Measurements from ENCODE around the gene MOB2.

MOB2 gene

DNA sequence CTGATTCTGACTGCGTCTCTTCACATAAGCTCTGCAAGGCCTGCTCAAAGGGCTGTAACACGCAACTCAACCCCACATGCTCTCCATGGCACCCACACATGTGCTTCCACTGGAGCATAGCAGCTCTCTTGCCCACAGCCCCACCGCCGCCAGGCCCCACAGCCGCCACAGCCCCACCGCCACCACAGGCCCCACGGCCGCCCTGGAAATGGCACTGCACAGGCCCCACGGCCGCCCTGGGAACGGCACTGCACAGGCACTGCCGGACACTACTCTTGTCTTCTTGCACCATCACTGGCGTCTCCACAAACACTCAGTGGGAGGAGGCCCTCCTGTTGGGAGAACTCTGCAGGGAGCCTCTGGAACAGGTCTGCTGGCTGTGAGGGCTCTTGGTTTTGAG is 8.6 kb downstream of the MOB2 start:
- DNase-seq (ENCODE audit: low read depth) = no peak
- TF ChIP-seq, protein P1, sequence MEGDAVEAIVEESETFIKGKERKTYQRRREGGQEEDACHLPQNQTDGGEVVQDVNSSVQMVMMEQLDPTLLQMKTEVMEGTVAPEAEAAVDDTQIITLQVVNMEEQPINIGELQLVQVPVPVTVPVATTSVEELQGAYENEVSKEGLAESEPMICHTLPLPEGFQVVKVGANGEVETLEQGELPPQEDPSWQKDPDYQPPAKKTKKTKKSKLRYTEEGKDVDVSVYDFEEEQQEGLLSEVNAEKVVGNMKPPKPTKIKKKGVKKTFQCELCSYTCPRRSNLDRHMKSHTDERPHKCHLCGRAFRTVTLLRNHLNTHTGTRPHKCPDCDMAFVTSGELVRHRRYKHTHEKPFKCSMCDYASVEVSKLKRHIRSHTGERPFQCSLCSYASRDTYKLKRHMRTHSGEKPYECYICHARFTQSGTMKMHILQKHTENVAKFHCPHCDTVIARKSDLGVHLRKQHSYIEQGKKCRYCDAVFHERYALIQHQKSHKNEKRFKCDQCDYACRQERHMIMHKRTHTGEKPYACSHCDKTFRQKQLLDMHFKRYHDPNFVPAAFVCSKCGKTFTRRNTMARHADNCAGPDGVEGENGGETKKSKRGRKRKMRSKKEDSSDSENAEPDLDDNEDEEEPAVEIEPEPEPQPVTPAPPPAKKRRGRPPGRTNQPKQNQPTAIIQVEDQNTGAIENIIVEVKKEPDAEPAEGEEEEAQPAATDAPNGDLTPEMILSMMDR (IDR thresholded peaks at IDR 0.05; ENCODE audit: control insufficient read depth, extremely low read depth, insufficient read depth) = no peak
- no peak overlapping the region for H3K4me3 ChIP-seq (ENCODE audit: low read depth, low read length)

DNA sequence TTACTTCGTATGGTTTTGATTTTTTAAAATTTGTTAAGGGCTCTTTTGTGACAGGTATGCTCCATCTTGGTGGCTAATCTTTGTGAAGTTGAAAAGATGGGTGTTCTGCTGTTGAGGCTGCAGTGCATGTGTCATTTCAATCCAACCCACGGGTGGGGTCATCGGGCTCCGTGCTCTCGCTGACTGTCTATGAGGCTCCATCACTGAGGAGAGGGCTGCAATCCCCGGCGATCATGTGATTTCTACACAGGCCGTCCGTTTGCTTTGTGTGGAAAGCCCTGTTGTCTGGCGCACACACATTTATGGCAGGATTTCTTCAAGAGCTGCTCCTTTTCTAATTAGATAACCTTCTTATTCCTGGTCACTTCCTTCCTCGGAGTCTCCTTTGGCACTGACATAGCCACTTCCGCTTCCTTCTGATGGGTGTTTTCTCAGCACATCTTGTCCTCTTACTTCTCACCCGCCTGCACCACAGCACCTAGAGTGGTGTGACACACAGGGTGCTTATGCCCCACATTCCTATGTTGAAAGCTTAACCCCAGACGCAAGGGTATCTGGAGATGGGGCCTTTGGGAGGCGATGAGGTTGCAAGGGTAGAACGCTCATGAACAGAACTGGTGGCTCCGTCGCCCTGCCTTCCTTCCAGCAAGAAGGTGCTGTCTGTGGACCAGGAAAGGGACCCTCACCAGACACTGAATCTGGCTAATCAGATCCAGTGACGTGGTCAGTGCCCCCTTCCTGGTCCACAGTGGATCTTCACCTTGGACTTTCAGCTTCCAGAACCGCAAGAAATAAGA is 9.4 kb downstream of the MOB2 start:
- no peak overlapping the region for H3K4me3 ChIP-seq (ENCODE audit: low read depth, low read length)
- TF ChIP-seq, protein P1 (IDR thresholded peaks at IDR 0.05; ENCODE audit: control insufficient read depth, extremely low read depth, insufficient read depth) = no peak
- DNase-seq (ENCODE audit: low read depth) = no peak

DNA sequence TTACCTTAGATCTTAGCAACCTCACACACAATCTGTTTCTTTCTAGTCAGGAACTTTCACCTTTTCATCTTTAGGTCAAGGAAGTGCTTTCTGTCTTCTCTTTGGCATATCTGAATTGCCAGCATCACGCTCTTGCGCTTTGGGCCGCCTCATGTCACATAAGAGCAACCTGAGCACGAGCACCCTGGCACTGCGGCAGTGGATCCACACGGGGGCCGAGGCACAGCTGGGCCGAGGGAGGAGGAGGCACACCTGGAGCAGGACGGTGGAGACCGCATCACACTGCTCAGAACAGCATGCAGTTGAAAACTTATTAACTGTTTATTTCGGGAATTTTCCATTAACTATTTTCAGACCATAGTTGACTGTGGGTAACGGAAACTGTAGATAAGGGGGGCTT is 10.7 kb downstream of the MOB2 start:
- no peak for DNase-seq (ENCODE audit: low read depth)
- no peak overlapping the region for H3K4me3 ChIP-seq (ENCODE audit: low read depth, low read length)
- TF ChIP-seq, protein P1 (IDR thresholded peaks at IDR 0.05; ENCODE audit: control insufficient read depth, extremely low read depth, insufficient read depth) = no peak

DNA sequence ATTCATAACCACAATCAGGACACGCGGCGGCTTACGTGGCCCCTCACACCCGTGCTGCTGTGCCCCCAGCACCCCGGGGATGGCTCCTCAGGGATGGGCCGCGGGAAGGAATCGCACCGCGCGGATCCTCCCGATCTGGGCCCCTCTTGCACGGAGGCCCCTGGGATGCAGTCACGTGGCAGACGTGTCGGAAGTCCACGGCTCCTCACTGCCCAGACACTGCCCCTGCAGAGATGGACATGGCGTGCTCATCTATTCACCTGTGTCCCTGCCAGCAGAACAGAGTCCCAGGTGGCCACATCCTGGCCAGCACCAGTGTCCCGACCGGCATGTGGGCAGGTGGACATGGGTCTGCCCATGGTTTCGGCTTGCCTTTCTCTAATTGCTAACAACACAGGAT is 12.8 kb downstream of the MOB2 start:
- no peak overlapping the region for H3K4me3 ChIP-seq (ENCODE audit: low read depth, low read length)
- TF ChIP-seq, protein P1 (IDR thresholded peaks at IDR 0.05; ENCODE audit: control insufficient read depth, extremely low read depth, insufficient read depth) = no peak
- no peak for DNase-seq (ENCODE audit: low read depth)

DNA sequence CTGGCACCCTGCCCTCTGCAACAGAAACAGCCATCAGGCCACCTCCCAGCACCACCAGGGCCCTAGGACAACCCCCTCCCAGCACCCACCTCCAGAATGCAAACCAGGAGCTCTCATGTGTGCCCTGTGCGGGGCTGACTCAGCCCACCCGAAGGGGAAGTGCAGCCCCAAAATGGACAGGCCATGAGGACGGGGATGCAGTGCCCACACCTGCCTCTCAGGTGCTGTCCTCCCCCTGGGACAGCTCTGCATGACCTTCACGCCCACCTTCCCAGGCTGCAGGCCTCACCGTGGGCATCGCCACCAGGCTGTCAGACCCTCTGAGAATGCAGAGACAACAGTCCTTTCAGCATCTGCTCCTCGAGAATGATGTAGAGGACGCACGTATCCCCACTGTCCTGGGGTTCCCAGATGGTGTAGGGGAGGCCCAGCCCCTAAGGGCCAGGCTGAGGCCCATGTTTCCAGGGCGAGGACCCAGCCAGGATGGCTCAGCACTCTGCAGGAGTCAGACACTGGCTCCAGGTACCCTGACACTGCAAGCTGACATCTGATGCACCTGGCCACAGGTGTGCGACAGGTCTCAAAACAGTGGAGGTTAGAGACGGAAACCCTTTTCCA is 13.5 kb downstream of the MOB2 start:
- H3K4me3 ChIP-seq (ENCODE audit: low read depth, low read length) = no peak overlapping the region
- no peak for DNase-seq (ENCODE audit: low read depth)
- TF ChIP-seq, protein P1 (IDR thresholded peaks at IDR 0.05; ENCODE audit: control insufficient read depth, extremely low read depth, insufficient read depth) = no peak

DNA sequence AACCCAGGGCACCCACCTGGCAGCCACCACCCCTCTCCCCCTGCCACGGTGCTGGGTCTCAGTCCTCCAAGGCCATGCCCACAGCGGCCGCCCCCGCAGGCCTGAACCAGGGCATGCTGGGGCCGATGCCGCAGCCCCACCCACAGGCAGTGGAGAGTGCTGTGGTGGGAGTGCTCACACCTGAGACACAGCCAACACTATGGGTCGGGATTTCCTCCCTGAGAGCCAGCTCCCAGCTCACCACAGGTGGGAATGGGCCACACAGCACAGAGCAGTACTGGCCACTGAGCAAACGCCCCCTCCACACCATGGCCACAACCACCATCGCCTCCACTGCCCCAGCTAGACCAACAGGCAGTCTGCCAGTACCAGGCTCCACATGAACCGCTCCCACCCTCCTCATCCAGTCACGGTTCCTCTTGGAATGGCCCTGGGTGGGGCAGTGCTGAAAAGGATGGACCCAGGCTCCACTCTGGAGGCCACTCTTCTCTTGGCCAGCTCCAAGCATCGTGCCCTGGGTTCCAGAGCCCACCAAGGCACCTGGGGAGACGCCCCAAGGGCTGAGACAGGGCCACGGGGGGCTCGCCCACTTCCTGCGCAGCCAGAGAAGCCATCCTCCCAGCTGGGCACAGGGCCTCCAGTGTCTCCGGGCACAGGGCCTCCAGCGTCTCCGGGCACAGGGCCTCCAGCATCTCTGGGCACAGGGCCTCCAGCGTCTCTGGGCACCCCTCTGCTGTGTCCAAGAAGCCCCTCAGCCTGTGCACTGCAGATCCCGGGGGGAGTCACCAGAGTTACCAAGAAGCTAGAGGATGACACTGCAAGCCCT is 14.2 kb downstream of the MOB2 start:
- DNase-seq (ENCODE audit: low read depth) = no peak
- H3K4me3 ChIP-seq (ENCODE audit: low read depth, low read length) = no peak overlapping the region
- TF ChIP-seq, protein P1 (IDR thresholded peaks at IDR 0.05; ENCODE audit: control insufficient read depth, extremely low read depth, insufficient read depth) = no peak
